ENCODE measurements around the gene GIT1.

Gene GIT1, protein sequence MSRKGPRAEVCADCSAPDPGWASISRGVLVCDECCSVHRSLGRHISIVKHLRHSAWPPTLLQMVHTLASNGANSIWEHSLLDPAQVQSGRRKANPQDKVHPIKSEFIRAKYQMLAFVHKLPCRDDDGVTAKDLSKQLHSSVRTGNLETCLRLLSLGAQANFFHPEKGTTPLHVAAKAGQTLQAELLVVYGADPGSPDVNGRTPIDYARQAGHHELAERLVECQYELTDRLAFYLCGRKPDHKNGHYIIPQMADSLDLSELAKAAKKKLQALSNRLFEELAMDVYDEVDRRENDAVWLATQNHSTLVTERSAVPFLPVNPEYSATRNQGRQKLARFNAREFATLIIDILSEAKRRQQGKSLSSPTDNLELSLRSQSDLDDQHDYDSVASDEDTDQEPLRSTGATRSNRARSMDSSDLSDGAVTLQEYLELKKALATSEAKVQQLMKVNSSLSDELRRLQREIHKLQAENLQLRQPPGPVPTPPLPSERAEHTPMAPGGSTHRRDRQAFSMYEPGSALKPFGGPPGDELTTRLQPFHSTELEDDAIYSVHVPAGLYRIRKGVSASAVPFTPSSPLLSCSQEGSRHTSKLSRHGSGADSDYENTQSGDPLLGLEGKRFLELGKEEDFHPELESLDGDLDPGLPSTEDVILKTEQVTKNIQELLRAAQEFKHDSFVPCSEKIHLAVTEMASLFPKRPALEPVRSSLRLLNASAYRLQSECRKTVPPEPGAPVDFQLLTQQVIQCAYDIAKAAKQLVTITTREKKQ

DNA sequence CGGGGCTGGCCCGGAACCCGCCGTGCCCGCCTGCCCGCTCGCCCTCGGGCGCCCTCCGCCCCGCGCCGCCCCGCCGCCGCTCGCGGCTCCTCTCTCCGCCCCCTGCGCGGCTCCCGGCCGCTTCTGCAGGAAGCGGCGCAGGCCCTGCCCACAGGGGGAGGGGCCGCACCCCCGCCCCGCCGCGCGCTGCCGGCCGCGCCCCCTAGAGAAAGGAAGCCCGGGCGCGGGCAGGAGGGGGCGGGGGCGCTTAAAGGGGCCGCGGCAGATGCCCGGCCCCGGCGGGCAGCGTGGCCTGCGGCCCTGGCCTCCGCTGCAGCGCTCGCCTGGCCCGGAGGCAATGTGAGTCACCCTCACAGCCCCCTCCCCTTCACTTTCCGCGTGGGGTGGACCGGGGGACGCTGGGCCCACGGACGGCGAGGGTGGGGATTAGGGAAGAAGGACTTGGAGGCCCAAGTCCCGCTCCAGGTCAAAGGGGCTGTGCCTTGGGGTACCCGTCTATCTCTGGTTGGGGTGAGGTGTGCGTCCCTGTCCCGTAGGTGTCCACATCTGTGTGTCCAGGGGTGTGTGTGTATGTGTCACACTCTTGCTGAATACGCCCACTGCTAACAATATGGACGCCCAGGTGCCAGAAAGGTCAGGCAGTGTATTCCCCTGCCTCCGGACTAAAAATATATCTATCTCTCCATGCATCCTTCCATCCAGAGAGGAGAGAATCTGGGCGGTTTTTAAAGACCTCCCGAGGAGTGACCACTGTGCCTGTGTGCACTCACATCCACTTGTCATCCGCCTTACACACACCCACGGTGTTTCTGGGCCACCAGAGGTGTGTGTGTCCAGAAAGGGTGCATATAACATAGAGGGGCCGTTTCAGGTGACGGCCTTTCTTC lies at the start of gene GIT1:
TSS of gene GIT1 (minus strand) at position 125 of the 887 bp plus-strand sequence. CDS start 270 bp downstream, outside the sequence.
- DNase-seq = peak; percentile 90

DNA sequence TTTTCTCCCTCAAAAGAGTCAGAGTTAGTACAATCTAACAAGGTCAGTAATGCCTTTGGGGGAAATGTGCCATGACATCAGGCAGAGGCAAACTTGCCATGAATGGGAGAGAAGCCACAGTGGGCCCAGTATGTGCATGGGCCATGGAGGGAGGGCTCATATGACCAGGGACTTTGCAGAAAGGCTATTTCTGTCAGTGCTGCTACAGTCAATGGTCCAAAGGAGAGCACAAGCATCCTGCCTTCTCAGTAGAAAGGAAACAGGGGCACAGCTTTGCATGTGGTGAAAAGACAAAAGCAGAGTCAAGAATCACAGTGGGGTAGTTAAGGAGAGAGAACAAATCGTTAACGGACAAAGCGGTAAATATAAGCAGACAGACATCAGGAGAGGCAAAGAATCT lies 44.4 kb upstream of the GIT1 start:
- DNase-seq = no peak

DNA sequence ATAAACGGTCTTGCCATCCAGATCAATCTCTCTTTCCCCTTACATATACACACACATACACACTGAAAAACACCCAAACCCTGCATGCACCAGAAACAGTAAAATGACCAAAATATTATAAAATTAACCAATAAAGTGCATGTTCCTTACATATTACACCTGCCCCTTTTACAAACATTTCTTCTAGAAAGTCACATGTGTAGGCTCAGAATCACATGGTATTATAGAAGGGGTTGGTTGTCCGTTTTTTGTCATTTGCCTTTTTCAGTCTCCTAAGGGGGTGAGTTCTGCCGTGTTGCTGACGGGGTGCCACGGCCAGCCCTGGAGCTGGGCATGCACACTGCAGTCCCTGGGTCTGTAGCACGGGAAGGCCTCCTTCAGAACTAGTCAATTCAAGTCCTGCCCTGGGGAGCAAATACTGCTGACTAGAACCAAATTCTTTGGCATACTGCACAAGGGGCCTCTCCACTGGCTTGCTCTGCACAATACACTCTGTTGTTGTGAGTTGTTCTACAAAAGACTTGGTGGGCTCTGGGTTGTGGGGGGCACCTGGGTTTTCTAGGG lies 41.3 kb upstream of the GIT1 start:
- no peak for DNase-seq

DNA sequence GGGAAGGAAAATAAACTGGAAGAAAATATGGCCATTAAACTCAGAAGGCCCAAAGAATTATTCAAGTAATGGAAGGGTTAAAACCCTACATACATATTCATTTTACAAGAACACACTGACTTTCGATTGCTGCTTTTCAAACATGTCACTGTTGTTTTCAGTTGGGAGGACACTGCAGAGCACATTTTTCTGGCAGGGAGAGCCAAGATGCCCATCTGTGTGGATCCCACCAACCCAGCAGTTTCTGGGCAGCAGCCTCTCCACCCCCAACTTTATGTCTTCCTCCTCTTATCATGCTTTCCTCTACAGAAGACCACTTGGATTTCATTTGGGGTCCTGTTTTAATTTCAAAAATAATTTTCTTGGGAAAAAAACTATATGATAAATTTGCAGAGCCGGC lies 40.4 kb upstream of the GIT1 start:
- no peak for DNase-seq

DNA sequence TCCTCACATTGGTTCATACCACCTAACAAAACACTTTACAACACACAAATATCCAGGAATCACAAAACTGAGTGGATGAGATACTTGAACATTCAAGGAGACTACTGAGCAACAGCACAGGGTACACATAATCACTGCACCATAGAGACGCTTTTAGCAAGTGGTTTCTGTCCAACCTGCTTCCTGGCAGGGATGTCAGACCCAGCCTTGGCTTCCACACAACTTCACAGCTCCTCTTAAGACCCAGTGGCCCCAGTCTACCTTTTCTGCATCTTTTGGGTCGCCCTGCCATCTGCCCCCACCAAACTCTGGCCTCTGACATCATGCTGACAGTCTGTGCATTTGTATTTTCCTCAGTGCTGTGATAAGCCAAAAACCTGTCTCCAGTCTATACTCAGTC lies 39.2 kb upstream of the GIT1 start:
- DNase-seq = no peak

DNA sequence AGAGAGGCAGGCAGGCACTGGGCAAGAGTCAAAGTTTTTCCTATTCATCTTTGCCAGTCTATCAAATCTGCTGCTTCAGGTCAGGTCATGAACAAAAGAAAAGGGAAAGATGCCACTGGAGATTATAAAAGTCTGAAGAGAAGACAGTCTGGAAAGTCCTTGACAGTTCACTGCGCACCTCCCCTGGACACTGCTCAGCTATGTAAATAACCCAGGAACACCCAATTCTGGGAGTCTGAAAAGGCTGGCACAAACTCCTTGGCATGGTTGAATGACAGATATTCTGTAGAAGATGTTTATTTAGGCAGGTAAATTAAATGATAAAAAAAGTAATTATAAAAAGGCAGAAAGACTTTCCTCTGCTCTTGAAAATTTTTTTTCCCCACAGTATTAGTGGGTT lies 38.5 kb upstream of the GIT1 start:
- no peak for DNase-seq

DNA sequence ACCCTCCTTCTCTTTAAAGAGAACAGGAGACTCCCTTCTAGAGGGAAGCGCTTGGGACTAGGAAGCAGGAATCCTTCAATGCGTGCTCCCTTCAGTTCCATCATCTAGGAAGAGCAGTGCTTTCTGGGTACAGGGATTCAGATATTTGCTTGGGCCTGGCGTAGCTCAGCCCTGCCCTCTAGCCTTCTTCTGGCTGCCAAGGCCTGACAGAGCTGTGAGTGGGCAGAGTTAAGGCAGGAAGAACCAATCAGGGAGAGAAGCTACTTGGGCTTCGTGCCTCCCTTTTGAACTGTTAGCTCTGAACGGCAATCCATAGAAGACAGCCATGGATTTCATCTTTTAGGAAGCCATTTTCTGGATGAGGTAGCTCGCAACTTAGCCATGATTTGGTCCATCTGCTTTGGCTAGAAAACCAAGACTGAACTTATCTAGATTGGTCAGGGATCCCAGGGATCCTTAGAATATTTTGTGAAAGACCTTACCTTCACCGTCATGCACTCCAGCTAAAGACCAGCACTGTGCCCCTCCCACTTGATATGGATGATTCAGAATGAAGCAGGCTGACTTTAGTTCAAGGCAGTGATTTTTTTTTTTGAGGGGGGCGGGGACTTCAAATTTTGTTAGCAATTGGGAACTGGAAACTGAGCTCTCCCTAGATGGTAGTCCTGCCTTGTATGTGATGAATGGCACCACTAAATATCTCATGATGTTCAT lies 35.7 kb upstream of the GIT1 start:
- DNase-seq = no peak

DNA sequence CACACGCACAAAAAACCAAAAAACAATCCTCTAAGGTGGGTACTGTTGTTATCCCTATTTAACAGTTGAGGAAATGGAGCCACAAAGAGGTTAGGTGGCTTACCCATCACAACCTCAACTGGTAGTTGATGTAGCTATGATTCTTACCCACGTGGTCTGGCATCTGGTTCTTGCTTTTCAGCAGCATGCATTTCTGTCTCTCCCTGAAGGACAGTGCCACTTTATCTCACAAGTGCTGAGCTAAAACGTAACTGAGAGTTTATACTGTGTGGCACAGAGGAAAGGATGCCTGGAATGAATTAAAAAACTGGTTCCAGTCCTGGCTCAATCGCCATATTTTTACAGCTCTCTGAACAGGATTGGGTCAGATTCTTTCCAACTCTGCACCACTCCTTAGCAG lies 35.1 kb upstream of the GIT1 start:
- no peak for DNase-seq

DNA sequence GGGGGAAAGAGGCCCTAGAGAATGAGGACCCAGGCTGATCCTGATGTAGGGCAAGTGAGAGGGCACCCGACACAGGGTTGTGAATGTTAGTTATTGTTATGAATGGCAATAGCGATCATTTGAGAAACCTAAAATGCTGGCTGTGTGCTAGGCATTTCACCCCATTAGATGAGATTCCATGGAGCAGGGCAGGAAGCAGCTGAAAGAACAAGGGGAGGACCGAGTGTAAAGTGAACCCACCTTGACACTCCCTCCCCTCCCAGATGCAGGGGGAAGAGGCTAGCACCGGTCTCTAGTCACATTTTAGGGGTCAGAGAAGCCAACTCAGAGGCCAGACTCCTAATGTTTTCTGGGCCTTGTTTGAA lies 33.8 kb upstream of the GIT1 start:
- DNase-seq = no peak

DNA sequence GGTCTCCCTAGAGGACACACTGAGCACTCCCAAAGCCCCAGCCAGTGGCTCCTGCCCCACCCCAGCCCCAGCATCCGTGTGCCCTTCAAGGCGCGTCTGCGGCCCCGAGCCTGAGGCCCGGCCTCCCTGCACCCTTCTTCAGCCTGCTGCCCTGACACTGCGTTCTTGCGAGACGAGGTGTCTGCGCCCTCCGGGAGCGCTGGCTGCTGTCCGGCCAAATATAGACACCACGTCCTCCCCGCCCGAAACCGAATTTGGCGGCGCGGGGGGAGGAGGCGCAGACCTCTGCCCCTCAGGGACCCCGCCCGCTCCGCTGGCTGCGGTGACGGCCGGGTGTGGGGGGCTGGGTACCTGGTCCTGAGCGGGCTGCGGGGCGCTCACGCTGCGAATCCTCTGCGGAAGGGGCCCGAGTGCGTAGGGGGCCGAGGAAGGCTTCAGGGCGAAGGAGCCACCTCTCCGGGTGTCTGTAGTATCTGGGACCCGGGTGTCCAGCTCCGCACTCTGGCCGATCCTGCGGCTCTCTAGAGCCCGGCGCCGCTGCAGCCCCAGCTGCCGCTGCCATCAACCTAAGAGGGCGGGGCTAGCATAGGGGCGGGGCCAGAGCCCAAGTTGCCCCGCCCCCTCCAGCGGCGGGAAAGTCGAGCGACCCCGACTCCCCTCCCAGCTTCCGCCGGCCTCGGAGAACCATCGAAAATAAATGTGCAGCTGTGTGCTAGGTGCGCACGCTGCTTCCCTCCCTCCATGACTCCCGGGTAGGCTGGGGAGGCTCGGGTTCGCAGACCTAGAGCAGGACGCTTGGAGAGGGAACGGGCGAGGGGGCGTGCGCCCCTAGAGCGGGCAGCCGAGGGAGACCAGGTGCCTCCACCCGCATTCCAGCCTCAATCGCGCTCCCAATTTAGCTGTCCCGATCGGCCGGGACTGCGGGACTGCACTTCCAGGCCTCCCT lies 33.2 kb upstream of the GIT1 start, which contains the start of gene CORO6:
TSS of gene CORO6 (minus strand) at position 576 of the 946 bp plus-strand sequence. CDS start 1,491 bp downstream, outside the sequence.
- DNase-seq = peak; percentile 77

DNA sequence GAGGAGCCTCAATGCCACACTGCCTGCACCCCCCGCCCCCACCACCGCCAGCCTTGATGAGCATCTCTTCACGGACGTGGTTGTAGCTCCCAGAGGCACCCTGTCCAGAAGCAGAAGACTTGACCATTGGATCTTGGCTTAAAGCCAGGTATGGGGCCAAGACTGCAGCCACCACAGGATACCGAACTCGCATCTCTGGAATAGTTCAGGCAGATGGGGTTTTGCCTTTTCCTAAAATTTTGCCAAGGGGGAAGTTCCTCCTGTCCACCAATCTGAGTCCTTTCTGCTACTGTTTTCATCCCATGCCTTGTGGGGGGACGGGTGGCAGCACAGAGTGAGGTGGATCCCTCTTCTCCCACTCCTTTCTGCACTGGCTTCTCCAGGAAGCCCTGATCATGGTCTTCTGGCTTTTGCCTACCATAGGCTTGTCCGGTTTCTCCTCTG lies 32.3 kb upstream of the GIT1 start:
- no peak for DNase-seq

DNA sequence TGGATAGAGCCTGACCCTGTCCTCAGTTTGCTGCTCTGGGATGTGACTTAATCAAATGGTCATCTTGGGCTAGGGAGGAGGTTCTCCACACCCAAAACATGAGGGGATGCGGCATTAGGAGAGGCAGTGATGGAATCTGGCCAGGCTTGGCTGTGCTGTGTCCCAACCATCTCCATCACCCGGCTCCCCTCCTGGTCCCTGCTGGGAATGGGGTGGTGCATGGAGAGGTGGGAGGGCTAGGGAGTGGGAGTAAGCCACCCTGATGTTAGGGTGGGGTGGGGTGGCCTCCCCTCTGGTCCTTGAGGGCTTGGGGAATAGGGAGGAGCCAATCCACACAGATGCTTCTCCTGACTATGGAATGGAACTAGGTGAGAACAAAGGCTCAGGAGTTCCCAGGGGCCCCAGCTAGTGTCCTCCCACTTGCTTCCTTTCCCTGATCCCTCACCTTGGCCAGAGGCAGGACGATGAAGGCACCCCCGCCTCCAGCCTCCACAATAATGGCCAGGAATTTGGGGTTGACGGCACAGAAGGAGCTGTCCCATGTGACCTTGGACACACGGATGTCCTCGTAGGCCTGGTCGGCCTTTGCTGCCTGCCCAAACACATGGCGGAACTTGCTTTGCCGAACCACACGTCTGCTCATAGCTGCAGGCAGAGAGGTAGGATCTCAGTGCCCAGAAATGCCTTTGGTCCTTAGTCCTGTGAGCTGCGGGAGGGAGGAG lies 31.5 kb upstream of the GIT1 start:
- no peak for DNase-seq

DNA sequence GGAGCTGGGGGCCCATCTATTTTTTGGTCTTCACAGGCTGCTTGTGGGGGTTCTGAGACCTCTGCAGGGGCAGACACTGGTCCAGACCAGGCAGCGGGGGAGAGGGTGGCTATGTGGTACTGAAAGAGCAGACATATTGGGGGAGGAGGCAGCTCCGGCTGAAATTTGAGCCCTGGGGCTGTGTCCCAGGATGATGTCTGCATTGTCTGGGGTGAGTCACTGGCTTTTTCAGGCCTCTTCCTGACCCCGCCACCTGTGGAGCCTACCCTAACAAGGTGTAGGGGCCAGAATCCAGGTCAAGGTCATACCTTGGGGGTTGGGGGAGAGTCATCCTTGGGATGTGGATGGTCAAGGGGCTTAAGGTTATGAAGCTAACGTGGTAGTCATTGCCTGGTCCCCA lies 30.8 kb upstream of the GIT1 start:
- DNase-seq = no peak

DNA sequence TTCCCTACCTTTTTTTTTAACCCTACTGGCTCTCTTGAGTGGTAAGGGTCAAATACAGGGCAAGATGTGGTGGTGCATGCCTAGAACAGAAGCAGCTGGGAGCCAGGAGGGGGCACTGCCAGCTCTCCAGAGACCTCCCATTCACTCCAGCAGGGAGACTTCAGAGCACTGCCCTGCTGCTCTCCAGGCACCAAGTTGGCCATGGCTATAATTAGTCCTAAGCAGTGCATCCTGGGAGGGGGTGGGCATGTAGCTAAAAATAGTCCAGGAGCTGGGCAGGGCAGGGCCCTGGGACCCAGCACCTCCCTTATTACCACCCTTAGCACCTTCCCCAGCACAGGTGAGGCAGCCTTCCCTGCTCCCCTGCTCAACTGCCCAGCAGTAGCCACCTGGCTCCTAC lies 29.8 kb upstream of the GIT1 start:
- no peak for DNase-seq

DNA sequence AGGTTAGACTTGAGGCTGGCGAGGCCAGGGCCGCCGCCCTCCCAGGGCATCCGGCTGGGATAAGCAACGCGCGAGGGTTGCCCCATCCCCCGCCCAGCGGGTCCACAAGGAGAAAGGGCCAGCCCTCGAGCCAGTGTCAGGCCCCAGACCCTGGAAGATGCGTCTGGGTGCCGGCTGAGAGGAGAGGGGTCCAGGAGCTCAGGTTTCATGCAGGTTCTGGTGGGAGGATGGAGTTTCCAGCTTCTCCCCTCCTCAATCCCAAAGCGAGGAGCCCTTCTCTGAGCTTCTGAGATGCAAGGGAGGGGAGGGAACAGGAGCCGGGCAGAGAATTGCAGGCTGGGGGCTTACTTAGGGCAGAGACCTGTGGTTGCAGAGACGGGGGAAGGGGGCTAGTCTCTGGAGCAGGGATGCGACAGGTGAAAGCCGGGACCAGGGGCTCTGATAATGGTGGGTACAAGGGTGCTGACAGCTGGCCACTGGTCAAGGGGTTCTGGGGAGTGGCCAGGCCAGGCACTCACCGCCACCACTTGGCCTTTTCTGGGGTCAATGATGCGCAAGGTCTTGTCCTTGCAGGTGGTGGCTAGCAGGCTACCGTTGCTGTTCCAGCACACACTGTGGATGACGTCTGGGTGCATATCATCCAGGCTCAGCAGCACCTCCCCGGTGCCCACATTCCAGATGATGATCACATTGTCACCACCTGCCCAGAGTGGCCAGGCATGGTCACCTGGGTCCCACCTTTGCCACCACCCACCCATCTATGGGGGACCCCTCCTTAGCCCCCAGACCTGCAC lies 29.0 kb upstream of the GIT1 start:
- no peak for DNase-seq

DNA sequence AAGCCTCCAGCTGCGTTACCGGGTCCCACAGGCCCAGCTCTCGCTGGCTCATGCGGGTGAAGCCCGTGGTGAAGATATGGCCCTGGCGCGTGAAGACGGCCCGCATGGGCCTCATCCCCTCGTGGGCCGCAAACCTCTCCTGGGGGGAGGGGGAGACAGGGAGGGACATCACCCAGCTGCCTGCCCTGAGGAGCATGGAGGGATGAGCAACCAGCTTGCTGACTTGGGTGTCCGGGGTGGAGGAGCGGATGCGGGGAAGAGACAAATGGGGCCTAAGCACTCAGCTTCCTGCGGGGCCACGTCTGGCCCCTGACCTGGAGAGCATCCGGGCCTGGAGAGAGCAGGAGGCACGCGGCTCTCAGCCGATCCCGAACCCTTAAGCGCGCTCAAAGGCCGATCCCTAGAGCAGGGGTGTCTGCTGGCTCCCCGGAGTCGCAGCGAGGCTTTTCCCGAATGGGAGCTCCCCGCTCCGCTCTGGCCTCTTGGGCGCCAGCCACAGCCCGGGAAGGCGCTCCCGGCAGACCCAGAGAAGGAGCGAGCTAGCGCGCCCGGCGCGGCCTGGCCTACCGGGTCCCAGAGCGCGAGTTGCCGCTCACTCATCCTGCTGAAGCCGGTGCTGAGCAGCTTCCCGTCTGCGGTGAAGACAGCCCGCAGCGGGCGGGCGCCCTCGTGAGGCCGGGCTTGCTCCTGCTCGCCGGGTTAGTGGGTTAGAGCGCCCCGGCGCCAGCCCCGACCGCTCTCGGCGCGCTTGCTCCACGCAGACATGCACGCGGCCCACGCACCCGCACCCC lies 28.2 kb upstream of the GIT1 start:
- peak; percentile 64 for DNase-seq

DNA sequence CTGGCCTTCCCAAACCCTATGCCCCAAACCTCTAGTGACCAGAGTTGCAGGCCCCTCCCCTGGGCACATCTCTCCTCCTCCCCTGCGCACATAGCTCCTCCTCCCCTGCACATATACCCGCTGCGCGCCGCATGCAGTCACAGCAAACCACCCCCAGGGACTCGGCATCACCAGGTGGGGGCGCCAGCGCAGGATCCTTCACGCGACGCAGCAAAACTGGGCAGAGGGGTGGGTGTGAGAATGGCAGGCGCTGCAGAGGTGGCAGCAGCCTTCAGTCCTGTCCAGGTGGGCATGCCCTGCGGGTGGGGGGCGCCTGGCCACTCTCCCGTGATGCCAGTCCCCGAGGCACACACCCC lies 27.7 kb upstream of the GIT1 start:
- peak; percentile 74 for DNase-seq

DNA sequence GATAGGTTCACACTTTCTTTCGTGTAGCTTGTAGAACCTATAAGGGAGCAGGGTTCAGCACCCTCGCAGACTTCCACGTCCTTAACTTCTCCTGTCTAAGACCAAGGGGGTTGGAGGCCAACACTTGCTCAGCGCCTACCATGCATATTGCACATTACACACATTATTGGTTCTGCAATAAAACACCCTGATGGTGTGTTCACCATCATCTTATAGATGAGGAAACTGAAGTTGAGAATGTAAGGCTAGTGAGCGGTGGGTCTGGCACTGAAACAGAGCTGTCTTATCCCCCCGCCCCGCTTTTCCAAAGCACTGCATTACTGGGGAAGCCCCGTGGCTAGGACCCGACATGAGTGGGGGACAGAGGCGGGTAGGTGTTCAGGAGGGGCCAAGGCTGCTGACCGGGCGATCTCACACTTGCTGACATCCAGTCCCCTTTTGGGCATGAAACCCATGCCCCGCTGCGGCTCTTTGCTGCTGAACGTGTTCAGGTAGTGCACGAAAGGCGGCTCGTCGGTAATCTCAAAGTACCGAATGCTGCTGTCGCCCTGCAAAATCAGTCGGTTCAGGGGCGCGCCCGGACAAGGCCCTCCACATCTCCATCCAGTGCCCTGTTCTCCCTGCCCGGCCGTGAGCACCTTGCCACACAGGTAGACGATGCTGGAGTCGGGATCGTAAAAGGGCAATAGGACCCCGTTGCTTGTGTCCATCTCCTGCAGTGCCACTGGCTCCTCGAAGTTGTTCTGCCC lies 27.0 kb upstream of the GIT1 start:
- DNase-seq = no peak

Data from right hindlimb (tissue), 1 donor.